Gastrocnemius medialis (tissue), 4 donors: Measurements from ENCODE around the gene PPP1R14C. TPM values are rescaled to one million over a fixed set of nuclear protein-coding genes. Genes with fewer than 3 reads are reported as not detected.

Source experiments
- ATAC-seq, 2 donors: fragments of 150-250 bp; one replicate each; pipeline ENCODE4 v1.9.1; 2016
- DNase-seq, 2 donors: peaks; one replicate each; pipeline ENCODE4 v3.0.0-alpha.2; 2019
- H3K27ac ChIP-seq, 4 donors: fragments of 200-600 bp; sonication (generic); 1 replicate in 1 of 4; 2 replicates in 3 of 4; pipeline ENCODE4 v1.5.1; 2016 to 2018; ENCODE audit warnings: mild to moderate bottlenecking in 2 of 4, moderate library complexity in 1 of 4
- H3K27me3 ChIP-seq, 3 donors: fragments of 200-600 bp; sonication (generic) in 2 of 3; 1 replicate in 1 of 3; 2 replicates in 2 of 3; pipeline versions ENCODE4 v1.5.1 to v1.6.0; 2016 to 2019; ENCODE audit warnings: mild to moderate bottlenecking in 1 of 3, moderate library complexity in 1 of 3
- H3K36me3 ChIP-seq, 2 donors: fragments of 200-600 bp; sonication (generic) in 1 of 2; one replicate each; pipeline ENCODE4 v1.5.1; 2017 to 2018
- H3K4me1 ChIP-seq, 2 donors: fragments of 200-600 bp; sonication (generic) in 1 of 2; one replicate each; pipeline ENCODE4 v1.5.1; 2016 to 2017; ENCODE audit warnings: mild to moderate bottlenecking in 2 of 2
- H3K4me3 ChIP-seq, 4 donors: fragments of 200-600 bp; sonication (generic) in 3 of 4; 1 replicate in 1 of 4; 2 replicates in 3 of 4; pipeline ENCODE4 v1.5.1; 2016 to 2019; ENCODE audit warnings: mild to moderate bottlenecking in 2 of 4
- H3K9me3 ChIP-seq, 3 donors: fragments of 200-600 bp; sonication (generic) in 2 of 3; 1 replicate in 1 of 3; 2 replicates in 2 of 3; pipeline ENCODE4 v1.5.1; 2016 to 2019
- POLR2A ChIP-seq, 2 donors: fragments of 450-650 bp; IDR thresholded peaks; one replicate each; pipeline ENCODE4 v1.6.1; 2017; ENCODE audit warnings: antibody characterized with exemption in 2 of 2, mild to moderate bottlenecking in 2 of 2, moderate library complexity in 2 of 2
- in situ Hi-C, 4 donors: fragments of 200-750 bp; cut with MboI; loops; one replicate each; pipeline versions ENCODE4 v1.15.0 to v1.8.0; 2017; ENCODE audit warnings: low sequenced_read_pairs in 4 of 4
- intact Hi-C: fragments of 100-400 bp; cut with DNase I; formaldehyde crosslinking; loops from one replicate; pipeline ENCODE4 v1.15.1; 2023; ENCODE audit warnings: low total_unique reads
- total RNA-seq, 4 donors: library from RNA; depleted of rRNA; stranded (reverse); fragments of >200 nt; gene quantifications; one replicate each; pipeline versions ENCODE4 v1.1.0 to v1.2.3, GENCODE V29; 2016
- TF ChIP-seq, protein P1 (sequence below), 5 experiments: fragments of 450-650 bp in 3 of 5; fragments of 200-600 bp in 2 of 5; sonication (generic) in 2 of 5; IDR thresholded peaks in 4 of 5; conservative IDR thresholded peaks in 1 of 5; 1 replicate in 4 of 5; 2 replicates in 1 of 5; pipeline ENCODE4 v1.5.1; 2016 to 2019; ENCODE audit warnings: antibody characterized with exemption in 5 of 5, mild to moderate bottlenecking in 3 of 5, moderate library complexity in 3 of 5

The PPP1R14C gene
- total RNA-seq, 4 donors from 2014 or later: 14.9 to 37.0 (median 21.7) TPM

DNA sequence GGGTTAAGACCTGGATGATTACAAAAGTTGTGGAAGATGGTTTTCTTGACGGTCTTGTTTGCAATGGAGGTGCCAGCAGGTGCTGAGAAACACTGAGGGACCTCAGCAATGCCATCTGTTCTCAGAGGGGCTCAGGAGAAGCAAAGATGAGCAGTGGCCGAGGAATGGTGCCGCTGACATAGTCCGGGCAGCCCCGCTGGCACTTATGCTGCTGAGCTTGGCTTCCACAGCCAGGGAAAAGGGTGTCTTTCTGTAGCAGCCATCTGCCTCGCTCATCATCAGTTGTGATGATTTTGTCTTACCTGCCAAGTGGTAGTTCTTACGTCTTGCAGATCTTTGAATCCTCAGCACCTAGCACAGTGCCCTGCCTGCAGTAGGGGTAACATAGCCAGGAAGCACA is 55.7 kb downstream of the PPP1R14C start:
- H3K9me3 ChIP-seq: no peaks in the 10 kb centered on the region
- intact Hi-C loops (no loop called here), in situ Hi-C loops (loop anchor here in 1 of 4 donors (10.0 kb wide), 1 partner anchor 126 kb away; no protein-coding TSS in a partner anchor)
- TF ChIP-seq POLR2A (IDR thresholded peaks at IDR 0.05): no peak
- TF ChIP-seq, protein P1, sequence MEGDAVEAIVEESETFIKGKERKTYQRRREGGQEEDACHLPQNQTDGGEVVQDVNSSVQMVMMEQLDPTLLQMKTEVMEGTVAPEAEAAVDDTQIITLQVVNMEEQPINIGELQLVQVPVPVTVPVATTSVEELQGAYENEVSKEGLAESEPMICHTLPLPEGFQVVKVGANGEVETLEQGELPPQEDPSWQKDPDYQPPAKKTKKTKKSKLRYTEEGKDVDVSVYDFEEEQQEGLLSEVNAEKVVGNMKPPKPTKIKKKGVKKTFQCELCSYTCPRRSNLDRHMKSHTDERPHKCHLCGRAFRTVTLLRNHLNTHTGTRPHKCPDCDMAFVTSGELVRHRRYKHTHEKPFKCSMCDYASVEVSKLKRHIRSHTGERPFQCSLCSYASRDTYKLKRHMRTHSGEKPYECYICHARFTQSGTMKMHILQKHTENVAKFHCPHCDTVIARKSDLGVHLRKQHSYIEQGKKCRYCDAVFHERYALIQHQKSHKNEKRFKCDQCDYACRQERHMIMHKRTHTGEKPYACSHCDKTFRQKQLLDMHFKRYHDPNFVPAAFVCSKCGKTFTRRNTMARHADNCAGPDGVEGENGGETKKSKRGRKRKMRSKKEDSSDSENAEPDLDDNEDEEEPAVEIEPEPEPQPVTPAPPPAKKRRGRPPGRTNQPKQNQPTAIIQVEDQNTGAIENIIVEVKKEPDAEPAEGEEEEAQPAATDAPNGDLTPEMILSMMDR (IDR thresholded peaks at IDR 0.05 in 4 of 5, conservative IDR thresholded peaks at IDR 0.05 in 1 of 5): no peak
- H3K4me3 ChIP-seq: no peak overlapping the region
- ATAC-seq (no peak), DNase-seq (no peak)
- H3K36me3 ChIP-seq: no peaks in the 10 kb centered on the region
- no peak overlapping the region for H3K27ac ChIP-seq
- peaks cover 28 to 33% of the 10 kb centered on the region in 2 donors for H3K4me1 ChIP-seq
- no peaks in the 10 kb centered on the region for H3K27me3 ChIP-seq

- in situ Hi-C loops: loop anchor here in 1 of 4 donors (10.0 kb wide), 1 partner anchor 126 kb away; no protein-coding TSS in a partner anchor
- H3K4me1 ChIP-seq: peaks cover 28 to 39% of the 10 kb centered on the region in 2 donors
- ATAC-seq (no peak), DNase-seq (no peak)
- TF ChIP-seq, protein P1 (IDR thresholded peaks at IDR 0.05 in 4 of 5, conservative IDR thresholded peaks at IDR 0.05 in 1 of 5): no peak
- no peak for TF ChIP-seq POLR2A (IDR thresholded peaks at IDR 0.05)
- H3K36me3 ChIP-seq: no peaks in the 10 kb centered on the region
- intact Hi-C loops: no loop called here
- H3K9me3 ChIP-seq: no peaks in the 10 kb centered on the region
- H3K27me3 ChIP-seq: no peaks in the 10 kb centered on the region
- no peak overlapping the region for H3K4me3 ChIP-seq
- H3K27ac ChIP-seq: no peak overlapping the region
Observed at GRCh38 chr6:150199241-150199640, 56.4 kb downstream of the PPP1R14C start.

GRCh38 chr6:150200428-150201100 is 57.7 kb downstream of the PPP1R14C start:
- no peaks in the 10 kb centered on the region for H3K27me3 ChIP-seq
- peaks cover 24 to 44% of the 10 kb centered on the region in 2 donors for H3K4me1 ChIP-seq
- no peaks in the 10 kb centered on the region for H3K9me3 ChIP-seq
- H3K4me3 ChIP-seq: no peak overlapping the region
- no peaks in the 10 kb centered on the region for H3K36me3 ChIP-seq
- intact Hi-C loops: no loop called here
- DNase-seq (no peak), ATAC-seq (no peak)
- no peak for TF ChIP-seq POLR2A (IDR thresholded peaks at IDR 0.05)
- TF ChIP-seq, protein P1 (IDR thresholded peaks at IDR 0.05 in 4 of 5, conservative IDR thresholded peaks at IDR 0.05 in 1 of 5): no peak
- in situ Hi-C loops: no loop called here
- H3K27ac ChIP-seq: no peak overlapping the region

DNA sequence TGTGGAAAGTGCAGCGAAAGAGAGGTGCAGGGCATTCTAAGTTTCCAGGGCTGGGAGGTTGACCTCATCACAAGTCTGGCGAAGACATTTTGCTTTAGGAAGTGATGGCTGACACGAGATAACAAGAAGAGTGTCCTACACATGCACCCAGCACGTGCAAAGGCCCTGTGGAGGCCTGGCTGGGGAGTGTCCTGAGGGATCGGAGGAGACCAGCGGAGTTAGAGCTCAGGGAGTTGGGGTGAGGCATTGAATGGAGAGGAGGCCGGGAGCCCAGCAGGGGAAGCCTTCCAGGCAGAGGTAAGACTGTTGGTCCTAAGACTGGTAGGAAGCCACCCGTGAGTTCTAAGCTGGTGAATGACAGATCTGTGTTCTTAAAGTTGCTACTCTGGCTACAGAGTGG is 58.4 kb downstream of the PPP1R14C start:
- Histone ChIP-seq H3K27me3 (no peaks in the 10 kb centered on the region), H3K4me3 (no peak overlapping the region), H3K4me1 (peaks cover 17 to 39% of the 10 kb centered on the region in 2 donors), H3K27ac (no peak overlapping the region), H3K36me3 (no peaks in the 10 kb centered on the region), H3K9me3 (no peaks in the 10 kb centered on the region)
- ATAC-seq (no peak), DNase-seq (no peak)
- TF ChIP-seq, protein P1 (IDR thresholded peaks at IDR 0.05 in 4 of 5, conservative IDR thresholded peaks at IDR 0.05 in 1 of 5): no peak
- no peak for TF ChIP-seq POLR2A (IDR thresholded peaks at IDR 0.05)
- intact Hi-C loops: no loop called here
- in situ Hi-C loops: no loop called here
